Fibroblast of villous mesenchyme (primary cell): ENCODE measurements around the gene AOC1. TPM values are rescaled to one million over a fixed set of nuclear protein-coding genes. Genes with fewer than 3 reads are reported as not detected.

Experiments used
- DNase-seq: peaks from one replicate; pipeline ENCODE4 v3.0.0-alpha.2; 2010; ENCODE audit warnings: low read depth
- H3K4me3 ChIP-seq: 2 replicates; pipeline ENCODE4 v1.5.1; 2011; ENCODE audit warnings: low read depth, mild to moderate bottlenecking, low read length
- CTCF ChIP-seq: IDR thresholded peaks from 2 replicates; pipeline ENCODE4 v1.5.1; 2012; ENCODE audit warnings: low read depth, mild to moderate bottlenecking, low read length; ENCODE audit not compliant: insufficient read depth
- total RNA-seq: library from RNA; depleted of rRNA; stranded (reverse); fragments of >200 nt; gene quantifications from 2 replicates; pipeline ENCODE4 v1.2.3, GENCODE V29; 2012

AOC1 gene
- total RNA-seq, 1 donor, result not detected

- no peak for TF ChIP-seq CTCF
- no peak overlapping the region for H3K4me3 ChIP-seq
- no peak for DNase-seq
Observed at GRCh38 chr7:150857276-150858055, 5.1 kb downstream of the AOC1 start.

GRCh38 chr7:150858236-150859197 is 6.2 kb downstream of the AOC1 start:
- H3K4me3 ChIP-seq, result no peak overlapping the region
- no peak for TF ChIP-seq CTCF
- DNase-seq, result no peak

- no peak for DNase-seq
- no peak for TF ChIP-seq CTCF
- no peak overlapping the region for H3K4me3 ChIP-seq
Observed at GRCh38 chr7:150860291-150860977, 8.1 kb downstream of the AOC1 start.

- no peak overlapping the region for H3K4me3 ChIP-seq
- no peak for TF ChIP-seq CTCF
- no peak for DNase-seq
Observed at GRCh38 chr7:150860978-150861295, 8.6 kb downstream of the AOC1 start.

- no peak overlapping the region for H3K4me3 ChIP-seq
- no peak for TF ChIP-seq CTCF
- no peak for DNase-seq
Observed at GRCh38 chr7:150862356-150862755, 10.0 kb downstream of the AOC1 start.

- no peak for TF ChIP-seq CTCF
- H3K4me3 ChIP-seq, result no peak overlapping the region
- DNase-seq, result no peak
Observed at GRCh38 chr7:150863946-150864345, 11.6 kb downstream of the AOC1 start.
